H1 (cell line): ENCODE data around the gene TMEM106C. TPM values are rescaled to one million over a fixed set of nuclear protein-coding genes. Genes with fewer than 3 reads are reported as not detected.

Experiments used
- CTCF ChIA-PET: fragments of 300-600 bp; sonication (Branson Sonifier 250); formaldehyde crosslinking; loops from one replicate; lab custom pipeline; 2021; ENCODE audit not compliant: partially characterized antibody; lab: Charles Lee
- POLR2A ChIA-PET: fragments of 300-600 bp; sonication (Branson Sonifier 250); formaldehyde crosslinking; loops from one replicate; lab custom pipeline; 2021; ENCODE audit warnings: inconsistent platforms; ENCODE audit not compliant: partially characterized antibody; lab: Charles Lee
- DNase-seq, 2 experiments: peaks; one replicate each; pipeline versions ENCODE4 v3.0.0 to v3.0.0-alpha.2; 2010 to 2022; ENCODE audit warnings: low spot score in 2 of 2, low read depth in 1 of 2, mixed read lengths in 1 of 2
- FAIRE-seq: peaks from 2 replicates; lab custom pipeline; 2011; peaks lifted over from hg19 to GRCh38; lab: Jason Lieb, UNC
- H2AFZ ChIP-seq: 2 replicates; pipeline ENCODE4 v1.8.1; 2012; ENCODE audit warnings: low read length, inconsistent platforms
- H2AK5ac ChIP-seq: 2 replicates; pipeline ENCODE4 v1.6.1; 2013; ENCODE audit warnings: low read depth, low read length
- H2BK120ac ChIP-seq: replicated peaks from 2 replicates; pipeline ENCODE3; 2013; ENCODE audit warnings: low read depth, low read length, inconsistent platforms
- H2BK12ac ChIP-seq: 2 replicates; pipeline ENCODE4 v1.6.1; 2013; ENCODE audit warnings: low read depth, low read length
- H2BK15ac ChIP-seq: 2 replicates; pipeline ENCODE4 v1.6.1; 2013; ENCODE audit warnings: low read length
- H2BK20ac ChIP-seq: 2 replicates; pipeline ENCODE4 v1.6.1; 2013; ENCODE audit warnings: low read length
- H2BK5ac ChIP-seq: 2 replicates; pipeline ENCODE4 v1.6.1; 2013; ENCODE audit warnings: low read depth, low read length
- H3K14ac ChIP-seq: 2 replicates; pipeline ENCODE4 v1.6.1; 2013; ENCODE audit warnings: inconsistent platforms; ENCODE audit not compliant: insufficient read length
- H3K18ac ChIP-seq: 2 replicates; pipeline ENCODE4 v1.6.1; 2013; ENCODE audit warnings: low read length; ENCODE audit errors: extremely low read depth
- H3K23ac ChIP-seq: 2 replicates; pipeline ENCODE4 v1.6.1; 2013; ENCODE audit warnings: inconsistent platforms; ENCODE audit not compliant: insufficient read length
- H3K23me2 ChIP-seq: 2 replicates; pipeline ENCODE4 v1.6.1; 2013; ENCODE audit warnings: low read depth, low read length
- H3K27ac ChIP-seq: 2 replicates; pipeline ENCODE4 v1.6.1; 2011; ENCODE audit warnings: low read depth, low read length, inconsistent platforms
- H3K27me3 ChIP-seq, 4 experiments: replicated peaks in 1 of 4; 1 replicate in 1 of 4; 2 replicates in 3 of 4; pipeline versions ENCODE4 v1.6.1 to v1.8.1; 2011 to 2013; ENCODE audit warnings: low read length in 3 of 4, mild to moderate bottlenecking in 3 of 4, inconsistent platforms in 2 of 4, mixed read lengths in 2 of 4, moderate library complexity in 1 of 4; ENCODE audit not compliant: control insufficient read depth in 3 of 4, insufficient read depth in 3 of 4; ENCODE audit errors: extremely low read depth in 1 of 4
- H3K36me3 ChIP-seq, 4 experiments: 2 replicates each; pipeline versions ENCODE4 v1.6.1 to v1.8.1; 2011 to 2013; ENCODE audit warnings: mild to moderate bottlenecking in 4 of 4, low read length in 3 of 4, moderate library complexity in 2 of 4, control low read depth in 1 of 4, inconsistent platforms in 1 of 4; ENCODE audit not compliant: insufficient read depth in 4 of 4, control insufficient read depth in 2 of 4
- H3K4ac ChIP-seq: replicated peaks from 2 replicates; pipeline ENCODE3; 2013; ENCODE audit warnings: low read length, low read depth, mixed read lengths, inconsistent platforms; ENCODE audit not compliant: insufficient read length
- H3K4me1 ChIP-seq, 4 experiments: replicated peaks in 1 of 4; 1 replicate in 1 of 4; 2 replicates in 3 of 4; pipeline versions ENCODE4 v1.6.1 to v1.8.1; 2011 to 2013; ENCODE audit warnings: low read length in 3 of 4, inconsistent platforms in 2 of 4, mixed read lengths in 1 of 4; ENCODE audit not compliant: insufficient read depth in 4 of 4, control insufficient read depth in 3 of 4
- H3K4me2 ChIP-seq, 2 experiments: 2 replicates each; pipeline versions ENCODE4 v1.6.1 to v1.8.1; 2011 to 2013; ENCODE audit warnings: low read depth in 2 of 2, low read length in 2 of 2, control low read depth in 1 of 2, inconsistent platforms in 1 of 2, mild to moderate bottlenecking in 1 of 2; ENCODE audit not compliant: insufficient read depth in 1 of 2
- H3K4me3 ChIP-seq, 4 experiments: fragments of 200-600, 300-600 bp in 1 of 4; sonication (generic), shearing (Covaris generic), sonication (Bioruptor Twin) in 1 of 4; 2 replicates each; pipeline versions ENCODE4 v1.5.1 to v1.8.1; 2011 to 2016; ENCODE audit warnings: low read length in 4 of 4, low read depth in 3 of 4, control low read depth in 2 of 4, inconsistent platforms in 2 of 4, mild to moderate bottlenecking in 2 of 4, mixed read lengths in 1 of 4, moderate library complexity in 1 of 4; ENCODE audit not compliant: insufficient read depth in 2 of 4; ENCODE audit errors: extremely low read depth in 1 of 4
- H3K56ac ChIP-seq: replicated peaks from 2 replicates; pipeline ENCODE3; 2013; ENCODE audit warnings: low read depth, mild to moderate bottlenecking, mixed read lengths, low read length, inconsistent platforms; ENCODE audit not compliant: insufficient read length
- H3K79me1 ChIP-seq: 2 replicates; pipeline ENCODE4 v1.6.1; 2013; ENCODE audit warnings: low read depth, low read length, control low read depth
- H3K79me2 ChIP-seq, 2 experiments: 2 replicates each; pipeline versions ENCODE4 v1.6.1 to v1.8.1; 2012 to 2013; ENCODE audit warnings: low read length in 2 of 2, mild to moderate bottlenecking in 2 of 2, inconsistent platforms in 1 of 2; ENCODE audit not compliant: insufficient read depth in 2 of 2, control insufficient read depth in 1 of 2
- H3K9ac ChIP-seq, 4 experiments: replicated peaks in 1 of 4; 1 replicate in 1 of 4; 2 replicates in 3 of 4; pipeline versions ENCODE4 v1.6.1 to v1.8.1; 2011 to 2013; ENCODE audit warnings: low read depth in 3 of 4, low read length in 3 of 4, control low read depth in 2 of 4, mild to moderate bottlenecking in 2 of 4, moderate library complexity in 2 of 4, inconsistent platforms in 1 of 4; ENCODE audit errors: extremely low read depth in 1 of 4
- H3K9me3 ChIP-seq, 2 experiments: 2 replicates each; pipeline versions ENCODE4 v1.6.1 to v1.8.1; 2012 to 2013; ENCODE audit warnings: mild to moderate bottlenecking in 2 of 2, moderate library complexity in 2 of 2, control low read depth in 1 of 2, inconsistent platforms in 1 of 2, low read depth in 1 of 2, low read length in 1 of 2, mixed read lengths in 1 of 2; ENCODE audit not compliant: insufficient read depth in 2 of 2
- H4K20me1 ChIP-seq, 2 experiments: replicated peaks in 1 of 2; 2 replicates each; pipeline versions ENCODE3 to v1.8.1; 2011 to 2013; ENCODE audit warnings: inconsistent platforms in 2 of 2, low read length in 2 of 2, mild to moderate bottlenecking in 1 of 2; ENCODE audit not compliant: insufficient read depth in 2 of 2, control insufficient read depth in 1 of 2
- H4K5ac ChIP-seq: 2 replicates; pipeline ENCODE4 v1.6.1; 2013; ENCODE audit warnings: low read length, low read depth, mixed read lengths, inconsistent platforms; ENCODE audit not compliant: insufficient read length
- H4K8ac ChIP-seq: 2 replicates; pipeline ENCODE4 v1.8.0; 2013; ENCODE audit warnings: mild to moderate bottlenecking, moderate library complexity, low read length, inconsistent platforms; ENCODE audit not compliant: insufficient read depth; ENCODE audit errors: extremely low read depth
- H4K91ac ChIP-seq: replicated peaks from 2 replicates; pipeline ENCODE3; 2013; ENCODE audit warnings: low read length, mixed read lengths, inconsistent platforms; ENCODE audit not compliant: insufficient read length
- EGR1 ChIP-seq: IDR thresholded peaks from 2 replicates; pipeline ENCODE4 v1.6.1; 2011; ENCODE audit warnings: low read depth, low read length, borderline replicate concordance
- PHF8 ChIP-seq: fragments of 200-600 bp; sonication (generic); conservative IDR thresholded peaks from 2 replicates; pipeline ENCODE4 v1.7.1; 2012; ENCODE audit warnings: low read depth, mild to moderate bottlenecking, inconsistent platforms, low read length, moderate library complexity
- WGBS, 2 experiments: shearing (Covaris generic) in 1 of 2; methylation state at CpG; one replicate each; pipeline versions ENCODE4 v1.1.6 to v1.1.7; 2013 to 2015; ENCODE audit warnings: low lambda C conversion rate in 2 of 2, mixed read lengths in 2 of 2, inconsistent platforms in 1 of 2, low coverage in 1 of 2, missing lambda C conversion rate in 1 of 2; ENCODE audit not compliant: insufficient replicate concordance in 2 of 2, insufficient coverage in 1 of 2, insufficient read length in 1 of 2; ENCODE audit errors: extremely low coverage in 1 of 2, missing lambda C conversion rate in 1 of 2; 5-methylcytosine and 5-hydroxymethylcytosine counted together
- polyA plus RNA-seq, 7 experiments: library from polyadenylated mRNA; depleted of rRNA in 3 of 7; stranded (reverse) in 5 of 7; unstranded in 2 of 7; fragments of >200 nt in 5 of 7; fragments of 200-250 nt in 2 of 7; gene quantifications; 1 replicate in 5 of 7; 2 replicates in 1 of 7; 4 replicates in 1 of 7; pipeline versions ENCODE4 v1.2.1 to v1.2.3, GENCODE V29; 2011 to 2013; ENCODE audit warnings: missing spikeins in 2 of 7, mixed read lengths in 2 of 7
- total RNA-seq: library from RNA; stranded (reverse); fragmentation: NEBNext Ultra II Directional; extraction: Animal tissue kit (Norgen Biotek cat#: 25700); gene quantifications from 2 replicates; pipeline ENCODE4 v1.2.1, GENCODE V29; 2021

Gene TMEM106C
- total and polyA plus RNA-seq, 2 of the 8 experiments (the other 6 are each of a cell fraction or from before 2014, with no cell fraction given): 36.6 to 45.3 TPM

DNA sequence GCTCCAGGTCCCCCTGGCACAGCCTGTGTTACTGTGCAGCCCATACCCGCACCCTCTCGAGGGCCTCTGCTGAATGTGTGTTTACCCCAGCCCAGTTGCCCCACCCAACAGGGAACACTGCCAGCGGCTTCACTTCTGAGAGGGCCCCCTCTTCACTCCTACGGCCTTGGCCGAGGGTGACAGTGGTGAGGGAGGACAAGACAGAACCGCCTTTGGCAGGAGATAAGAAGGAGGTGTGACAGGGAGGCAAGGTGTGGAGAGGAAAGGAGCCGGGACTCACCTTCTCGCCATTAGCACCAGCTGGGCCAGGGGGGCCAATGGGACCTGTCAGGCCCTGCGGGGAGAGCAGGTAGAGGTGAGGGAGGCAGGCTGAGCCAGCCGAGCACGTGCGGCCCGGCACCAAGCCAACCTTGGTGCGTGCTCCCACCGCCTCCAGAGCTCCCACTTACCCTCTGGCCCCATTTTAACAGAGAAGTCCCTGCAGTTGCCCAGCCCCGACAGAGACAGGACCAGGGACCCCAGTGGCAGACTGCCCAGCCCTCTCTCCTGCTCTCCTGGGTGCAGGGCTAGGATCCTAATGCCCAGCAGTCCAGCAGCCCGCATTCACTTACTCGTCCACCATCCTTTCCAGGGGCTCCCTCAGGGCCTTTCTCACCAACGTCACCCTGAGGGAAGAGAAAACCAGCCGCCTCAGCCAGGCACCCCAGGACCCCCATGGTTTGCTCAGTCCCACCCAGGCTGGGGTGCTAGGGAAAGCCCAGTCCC lies 18.3 kb downstream of the TMEM106C start:
- DNase-seq (no peak), FAIRE-seq (no peak)
- WGBS, 2 experiments: 83% methylated on average over 12 of the region's 20 CpGs; no CpG with 5 or more reads in 1 of the 2 experiments
- Histone ChIP-seq H3K36me3 (no peaks in the 10 kb centered on the region), H2BK15ac (no peak overlapping the region), H3K18ac (no peak overlapping the region), H2BK5ac (no peak overlapping the region), H3K56ac (no peak overlapping the region), H4K91ac (no peak overlapping the region), H3K9ac (no peak overlapping the region), H2BK120ac (no peak overlapping the region), H2BK12ac (no peak overlapping the region), H3K23me2 (no peaks in the 10 kb centered on the region), H3K4me3 (no peak overlapping the region), H3K79me2 (no peaks in the 10 kb centered on the region), H4K8ac (no peak overlapping the region), H3K4ac (no peak overlapping the region), H3K4me1 (no peaks in the 10 kb centered on the region), H2AFZ (no peak overlapping the region), H3K9me3 (no peaks in the 10 kb centered on the region), H3K27ac (no peak overlapping the region), H3K23ac (no peak overlapping the region), H4K20me1 (no peaks in the 10 kb centered on the region), H3K27me3 (no peaks in the 10 kb centered on the region), H2BK20ac (no peak overlapping the region), H3K79me1 (no peaks in the 10 kb centered on the region), H3K14ac (no peak overlapping the region), H3K4me2 (no peak overlapping the region), H2AK5ac (no peak overlapping the region), H4K5ac (no peak overlapping the region)
- ChIA-PET POLR2A (no interaction called here), CTCF (interaction anchor here (0.6 to 0.9 kb wide), 2 partner anchors 19 to 76 kb away, joined by 3 to 5 read pairs; partner anchors contain the start of gene TMEM106C)
- no peak for TF ChIP-seq PHF8
- TF ChIP-seq EGR1: no peak
